Cardiac muscle cell (in vitro differentiated cells and primary cell): ENCODE results near the gene PDE4B. TPM values are rescaled to one million over a fixed set of nuclear protein-coding genes. Genes with fewer than 3 reads are reported as not detected.

Experiments used
- DNase-seq, 2 donors: peaks; one replicate each; pipeline versions ENCODE4 v3.0.0 to v3.0.0-alpha.2; 2010 to 2017; ENCODE audit warnings: low read depth in 1 of 2, low spot score in 1 of 2
- H3K27ac ChIP-seq: fragments of 200-600 bp; sonication (generic); 2 replicates; pipeline ENCODE4 v1.5.1; 2016
- H3K27me3 ChIP-seq: fragments of 200-600 bp; sonication (generic); 2 replicates; pipeline ENCODE4 v1.6.0; 2016; ENCODE audit warnings: control low read depth
- H3K36me3 ChIP-seq: fragments of 200-600 bp; sonication (generic); 2 replicates; pipeline ENCODE4 v1.5.1; 2016; ENCODE audit warnings: control low read depth
- H3K4me1 ChIP-seq: fragments of 200-600 bp; sonication (generic); 2 replicates; pipeline ENCODE4 v1.8.1; 2017; ENCODE audit warnings: low read depth, mild to moderate bottlenecking, mixed run types
- H3K4me3 ChIP-seq: fragments of 200-600 bp; sonication (generic); 2 replicates; pipeline ENCODE4 v1.5.1; 2016; ENCODE audit warnings: mild to moderate bottlenecking
- H3K9me3 ChIP-seq: fragments of 200-600 bp; sonication (generic); 2 replicates; pipeline ENCODE4 v1.5.1; 2017; ENCODE audit warnings: low read depth, mild to moderate bottlenecking, control low read depth
- polyA plus RNA-seq: library from polyadenylated mRNA; unstranded; fragments of >200 nt; fragmentation: Nextera tagmentation; extraction: Ambion mirVana; gene quantifications from 2 replicates; pipeline ENCODE4 v1.2.1, GENCODE V29; 2016
- total RNA-seq: library from RNA; depleted of rRNA; stranded (reverse); fragments of >200 nt; gene quantifications from 2 replicates; pipeline ENCODE4 v1.2.3, GENCODE V29; 2016
- TF ChIP-seq, protein P1 (sequence below): IDR thresholded peaks from 2 replicates; pipeline ENCODE4 v1.5.1; 2012; ENCODE audit warnings: low read depth, mild to moderate bottlenecking, low read length

The PDE4B gene
- total and polyA plus RNA-seq, 2 experiments from 2014 or later = 0.65 to 3.9 TPM

DNA sequence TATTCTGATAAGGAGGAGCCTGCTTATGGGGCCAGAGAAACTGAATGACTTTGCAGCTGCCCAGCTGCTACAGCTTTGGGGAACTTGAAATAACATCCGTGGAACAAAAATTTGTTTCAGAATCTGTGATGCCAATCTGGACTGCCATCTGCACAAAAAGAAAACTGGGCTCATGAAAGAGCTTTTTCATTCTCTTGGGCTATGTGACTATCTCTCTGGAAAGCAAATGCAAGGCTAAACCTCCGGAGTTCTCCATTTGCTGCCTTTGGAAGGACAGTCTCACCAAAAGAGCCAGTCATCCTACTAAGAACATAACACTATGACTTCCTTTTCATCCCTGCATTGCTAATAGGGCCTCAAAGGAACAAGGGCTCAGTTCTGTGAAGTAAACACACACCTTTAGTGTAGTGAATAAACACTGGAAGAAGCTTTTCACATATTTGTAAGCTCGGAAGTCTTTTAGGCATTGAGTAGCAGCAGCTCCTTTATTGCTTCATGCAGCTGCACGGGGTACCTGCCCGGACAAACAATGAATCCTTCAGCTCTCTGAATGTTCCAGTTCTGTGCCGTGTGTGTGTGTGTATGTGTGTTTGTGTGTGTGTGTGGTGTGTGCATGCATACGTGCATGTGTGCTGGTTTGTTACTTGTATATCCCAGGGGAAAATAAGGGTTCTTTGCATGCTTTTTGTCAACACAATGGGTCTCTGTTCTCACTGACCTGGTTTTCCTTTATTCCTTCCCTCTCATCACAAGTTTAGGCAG lies 485.7 kb downstream of the PDE4B start:
- Histone ChIP-seq H3K4me3 (no peak overlapping the region), H3K36me3 (no peaks in the 10 kb centered on the region), H3K9me3 (no peaks in the 10 kb centered on the region), H3K27ac (no peak overlapping the region), H3K27me3 (peaks cover 3% of the 10 kb centered on the region), H3K4me1 (peaks cover 26% of the 10 kb centered on the region)
- TF ChIP-seq, protein P1, sequence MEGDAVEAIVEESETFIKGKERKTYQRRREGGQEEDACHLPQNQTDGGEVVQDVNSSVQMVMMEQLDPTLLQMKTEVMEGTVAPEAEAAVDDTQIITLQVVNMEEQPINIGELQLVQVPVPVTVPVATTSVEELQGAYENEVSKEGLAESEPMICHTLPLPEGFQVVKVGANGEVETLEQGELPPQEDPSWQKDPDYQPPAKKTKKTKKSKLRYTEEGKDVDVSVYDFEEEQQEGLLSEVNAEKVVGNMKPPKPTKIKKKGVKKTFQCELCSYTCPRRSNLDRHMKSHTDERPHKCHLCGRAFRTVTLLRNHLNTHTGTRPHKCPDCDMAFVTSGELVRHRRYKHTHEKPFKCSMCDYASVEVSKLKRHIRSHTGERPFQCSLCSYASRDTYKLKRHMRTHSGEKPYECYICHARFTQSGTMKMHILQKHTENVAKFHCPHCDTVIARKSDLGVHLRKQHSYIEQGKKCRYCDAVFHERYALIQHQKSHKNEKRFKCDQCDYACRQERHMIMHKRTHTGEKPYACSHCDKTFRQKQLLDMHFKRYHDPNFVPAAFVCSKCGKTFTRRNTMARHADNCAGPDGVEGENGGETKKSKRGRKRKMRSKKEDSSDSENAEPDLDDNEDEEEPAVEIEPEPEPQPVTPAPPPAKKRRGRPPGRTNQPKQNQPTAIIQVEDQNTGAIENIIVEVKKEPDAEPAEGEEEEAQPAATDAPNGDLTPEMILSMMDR = no peak
- DNase-seq = no peak

DNA sequence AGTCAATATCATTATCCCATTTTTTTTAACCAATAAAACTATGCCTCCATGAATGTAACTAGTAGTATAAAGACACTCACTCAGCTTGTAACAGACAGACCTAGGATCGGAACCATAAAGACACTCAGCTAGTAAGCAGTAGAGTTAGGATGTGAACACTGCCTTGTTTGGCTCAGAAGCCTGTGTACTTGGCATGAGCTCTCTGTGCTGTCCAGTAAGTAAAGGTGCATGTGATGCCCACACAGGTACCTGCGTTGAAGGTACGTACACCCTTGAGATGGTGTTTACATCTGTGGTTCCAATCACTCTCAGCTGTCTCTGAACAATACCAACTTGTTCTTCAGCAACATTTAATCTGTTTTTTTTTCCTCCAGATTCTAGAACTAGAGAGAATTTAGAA lies 489.1 kb downstream of the PDE4B start:
- Histone ChIP-seq H3K27me3 (peaks cover 3% of the 10 kb centered on the region), H3K27ac (no peak overlapping the region), H3K4me1 (peaks cover 13% of the 10 kb centered on the region)

DNA sequence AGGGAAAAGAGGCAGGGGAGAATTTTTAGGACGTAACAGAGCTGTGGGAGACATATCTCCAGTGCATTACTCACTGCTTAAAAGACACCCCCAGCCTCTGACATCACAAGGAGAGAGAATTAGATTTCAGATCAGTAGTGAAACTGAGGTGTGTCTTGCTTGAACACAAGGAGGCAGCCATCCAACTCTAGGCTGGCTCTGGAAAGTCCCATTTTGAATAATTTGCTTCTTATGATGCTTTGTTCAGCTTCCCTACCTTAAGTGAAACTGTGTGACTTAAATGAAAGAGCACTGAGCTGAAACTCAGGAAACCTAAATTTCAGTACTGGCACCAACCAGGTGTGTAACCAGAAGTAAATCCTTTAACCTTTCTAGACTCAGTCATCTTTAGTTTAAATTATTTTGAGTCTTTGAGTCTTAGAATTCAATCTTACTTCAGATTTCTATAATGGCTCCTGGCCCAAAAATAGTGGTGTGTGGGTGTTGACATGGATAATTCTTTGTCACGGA lies 489.7 kb downstream of the PDE4B start:
- TF ChIP-seq, protein P1 = peak; percentile 26
- no peaks in the 10 kb centered on the region for H3K9me3 ChIP-seq
- DNase-seq = peak in 1 of 2 donors; percentile 87
- peaks cover 13% of the 10 kb centered on the region for H3K4me1 ChIP-seq
- H3K36me3 ChIP-seq = no peaks in the 10 kb centered on the region
- H3K27me3 ChIP-seq = peaks cover 3% of the 10 kb centered on the region
- H3K4me3 ChIP-seq = no peak overlapping the region
- no peak overlapping the region for H3K27ac ChIP-seq

More for the DNA sequence above, 489.1 kb downstream of the PDE4B start:
- Histone ChIP-seq H3K4me3 (no peak overlapping the region), H3K36me3 (no peaks in the 10 kb centered on the region), H3K9me3 (no peaks in the 10 kb centered on the region)
- DNase-seq = no peak
- TF ChIP-seq, protein P1 = no peak

DNA sequence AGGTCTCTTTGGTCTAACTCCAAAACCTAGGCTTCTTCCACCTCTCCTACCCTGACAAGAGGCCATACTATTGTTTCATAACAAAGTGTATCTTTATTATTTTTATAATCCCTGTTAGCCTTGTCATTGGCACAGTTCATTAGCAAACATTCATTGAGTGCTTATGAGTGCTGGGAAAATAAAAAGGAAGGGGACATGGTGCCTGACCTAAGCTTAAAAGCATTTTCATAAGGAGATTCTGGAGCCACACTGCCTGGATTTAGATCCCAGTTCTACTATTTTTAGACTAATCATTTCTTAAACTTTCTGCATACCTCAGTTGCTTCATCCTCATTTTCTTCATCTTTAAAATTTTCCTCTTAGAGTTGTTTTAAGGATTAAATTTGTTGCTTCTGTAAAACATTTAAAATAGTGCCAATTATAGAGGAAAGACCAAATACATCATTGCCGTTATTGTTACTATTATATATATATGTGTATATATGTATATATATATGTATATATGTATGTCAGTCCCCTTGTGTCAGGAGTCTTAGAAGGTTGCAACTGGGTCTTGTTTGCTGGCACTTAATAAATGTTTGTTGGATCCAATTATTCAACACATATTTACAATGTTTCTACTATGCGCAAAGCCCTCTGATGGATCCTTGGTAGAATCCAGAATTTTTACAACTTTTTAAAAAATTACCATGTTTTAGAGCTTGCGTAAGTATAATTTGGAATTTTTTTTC lies 490.4 kb downstream of the PDE4B start:
- Histone ChIP-seq H3K36me3 (no peaks in the 10 kb centered on the region), H3K4me1 (peaks cover 13% of the 10 kb centered on the region), H3K27me3 (peaks cover 3% of the 10 kb centered on the region), H3K27ac (no peak overlapping the region), H3K9me3 (no peaks in the 10 kb centered on the region), H3K4me3 (no peak overlapping the region)
- no peak for DNase-seq
- TF ChIP-seq, protein P1 = no peak

DNA sequence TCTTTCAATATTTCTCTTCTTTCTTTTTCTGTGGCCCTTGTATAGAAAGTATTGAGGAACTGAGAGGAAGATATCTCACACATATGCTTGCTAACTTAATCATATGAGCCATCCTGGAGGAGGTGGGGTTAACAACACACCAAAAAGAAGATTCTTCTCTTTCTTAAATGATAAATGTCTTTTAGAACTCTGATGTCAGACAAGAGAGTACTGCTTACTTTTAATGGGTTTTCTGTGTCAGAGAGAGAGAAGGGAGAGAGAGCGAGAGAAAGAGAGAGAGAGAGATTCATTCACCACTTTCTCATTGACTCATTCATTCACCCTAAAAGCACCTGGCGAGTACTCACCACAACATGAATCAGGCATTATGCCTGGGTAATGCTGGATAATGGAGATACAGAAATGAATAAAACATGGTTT lies 490.9 kb downstream of the PDE4B start:
- Histone ChIP-seq H3K27ac (no peak overlapping the region), H3K36me3 (no peaks in the 10 kb centered on the region), H3K4me3 (no peak overlapping the region), H3K9me3 (no peaks in the 10 kb centered on the region), H3K4me1 (peaks cover 13% of the 10 kb centered on the region), H3K27me3 (peaks cover 3% of the 10 kb centered on the region)
- DNase-seq = no peak
- TF ChIP-seq, protein P1 = no peak
